NCI-H1092 treated with DMSO at 0.1 percent for 48 hours (cell line): ENCODE results near the gene C2orf66.

ENCODE experiments used
- DNase-seq: peaks from one replicate; lab custom pipeline; 2025; lab: John Stamatoyannopoulos, UW

Gene C2orf66

GRCh38 chr2:196759378-196759706 is 49.8 kb downstream of the C2orf66 start:
- DNase-seq, result no peak

GRCh38 chr2:196758474-196759377 is 50.4 kb downstream of the C2orf66 start:
- no peak for DNase-seq
